BE2C (cell line): Measurements from ENCODE around the gene GRID1.

Source experiments
- DNase-seq: peaks from one replicate; pipeline ENCODE4 v3.0.0-alpha.2; 2020
- H3K27me3 ChIP-seq: fragments of 250-450 bp; sonication (Bioruptor Pico); 2 replicates; pipeline ENCODE4 v1.5.1; 2020; ENCODE audit warnings: mild to moderate bottlenecking
- H3K36me3 ChIP-seq: fragments of 250-450 bp; sonication (Bioruptor Pico); 2 replicates; pipeline ENCODE4 v1.5.1; 2020; ENCODE audit warnings: mild to moderate bottlenecking
- H3K4me1 ChIP-seq: fragments of 250-450 bp; sonication (Bioruptor Pico); 2 replicates; pipeline ENCODE4 v1.5.1; 2020
- H3K4me3 ChIP-seq: 2 replicates; pipeline ENCODE4 v1.5.1; 2011; ENCODE audit warnings: low read depth, low read length
- H3K9me3 ChIP-seq: fragments of 250-450 bp; sonication (Bioruptor Pico); 2 replicates; pipeline ENCODE4 v1.5.1; 2020
- TF ChIP-seq, protein P1 (sequence below): IDR thresholded peaks from 2 replicates; pipeline ENCODE4 v1.5.1; 2012; ENCODE audit warnings: mild to moderate bottlenecking, low read depth, low read length

GRID1 gene

DNA sequence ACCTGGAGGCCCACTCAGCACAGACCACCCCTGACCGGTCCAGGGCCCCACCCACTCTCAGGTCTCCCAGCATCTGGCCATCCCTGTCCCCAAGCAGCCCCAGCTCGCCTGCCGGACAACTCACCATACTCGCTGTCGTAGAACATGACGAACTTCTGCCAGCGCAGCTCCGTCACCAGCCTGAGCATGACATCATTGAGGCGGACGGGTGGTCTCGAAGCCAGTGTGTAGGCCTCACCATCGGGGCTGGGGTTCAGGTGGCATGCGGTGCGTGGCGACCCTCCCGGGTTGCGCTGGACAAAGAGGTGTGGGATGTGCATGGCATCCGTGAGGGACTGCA lies 160.4 kb downstream of the GRID1 start:
- TF ChIP-seq, protein P1, sequence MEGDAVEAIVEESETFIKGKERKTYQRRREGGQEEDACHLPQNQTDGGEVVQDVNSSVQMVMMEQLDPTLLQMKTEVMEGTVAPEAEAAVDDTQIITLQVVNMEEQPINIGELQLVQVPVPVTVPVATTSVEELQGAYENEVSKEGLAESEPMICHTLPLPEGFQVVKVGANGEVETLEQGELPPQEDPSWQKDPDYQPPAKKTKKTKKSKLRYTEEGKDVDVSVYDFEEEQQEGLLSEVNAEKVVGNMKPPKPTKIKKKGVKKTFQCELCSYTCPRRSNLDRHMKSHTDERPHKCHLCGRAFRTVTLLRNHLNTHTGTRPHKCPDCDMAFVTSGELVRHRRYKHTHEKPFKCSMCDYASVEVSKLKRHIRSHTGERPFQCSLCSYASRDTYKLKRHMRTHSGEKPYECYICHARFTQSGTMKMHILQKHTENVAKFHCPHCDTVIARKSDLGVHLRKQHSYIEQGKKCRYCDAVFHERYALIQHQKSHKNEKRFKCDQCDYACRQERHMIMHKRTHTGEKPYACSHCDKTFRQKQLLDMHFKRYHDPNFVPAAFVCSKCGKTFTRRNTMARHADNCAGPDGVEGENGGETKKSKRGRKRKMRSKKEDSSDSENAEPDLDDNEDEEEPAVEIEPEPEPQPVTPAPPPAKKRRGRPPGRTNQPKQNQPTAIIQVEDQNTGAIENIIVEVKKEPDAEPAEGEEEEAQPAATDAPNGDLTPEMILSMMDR: no peak
- DNase-seq: no peak
- H3K4me1 ChIP-seq: peaks cover 2% of the 10 kb centered on the region; the same call in 1 of the 2 replicates
- no peaks in the 10 kb centered on the region for H3K27me3 ChIP-seq
- no peaks in the 10 kb centered on the region for H3K9me3 ChIP-seq
- no peak overlapping the region for H3K4me3 ChIP-seq
- no peaks in the 10 kb centered on the region for H3K36me3 ChIP-seq

- no peaks in the 10 kb centered on the region for H3K4me1 ChIP-seq
- H3K4me3 ChIP-seq: no peak overlapping the region
- H3K36me3 ChIP-seq: no peaks in the 10 kb centered on the region
- TF ChIP-seq, protein P1: no peak
- DNase-seq: no peak
- no peaks in the 10 kb centered on the region for H3K9me3 ChIP-seq
- no peaks in the 10 kb centered on the region for H3K27me3 ChIP-seq
These were observed 161.0 kb downstream of the GRID1 start for GRCh38 chr10:86205306-86206239.

DNA sequence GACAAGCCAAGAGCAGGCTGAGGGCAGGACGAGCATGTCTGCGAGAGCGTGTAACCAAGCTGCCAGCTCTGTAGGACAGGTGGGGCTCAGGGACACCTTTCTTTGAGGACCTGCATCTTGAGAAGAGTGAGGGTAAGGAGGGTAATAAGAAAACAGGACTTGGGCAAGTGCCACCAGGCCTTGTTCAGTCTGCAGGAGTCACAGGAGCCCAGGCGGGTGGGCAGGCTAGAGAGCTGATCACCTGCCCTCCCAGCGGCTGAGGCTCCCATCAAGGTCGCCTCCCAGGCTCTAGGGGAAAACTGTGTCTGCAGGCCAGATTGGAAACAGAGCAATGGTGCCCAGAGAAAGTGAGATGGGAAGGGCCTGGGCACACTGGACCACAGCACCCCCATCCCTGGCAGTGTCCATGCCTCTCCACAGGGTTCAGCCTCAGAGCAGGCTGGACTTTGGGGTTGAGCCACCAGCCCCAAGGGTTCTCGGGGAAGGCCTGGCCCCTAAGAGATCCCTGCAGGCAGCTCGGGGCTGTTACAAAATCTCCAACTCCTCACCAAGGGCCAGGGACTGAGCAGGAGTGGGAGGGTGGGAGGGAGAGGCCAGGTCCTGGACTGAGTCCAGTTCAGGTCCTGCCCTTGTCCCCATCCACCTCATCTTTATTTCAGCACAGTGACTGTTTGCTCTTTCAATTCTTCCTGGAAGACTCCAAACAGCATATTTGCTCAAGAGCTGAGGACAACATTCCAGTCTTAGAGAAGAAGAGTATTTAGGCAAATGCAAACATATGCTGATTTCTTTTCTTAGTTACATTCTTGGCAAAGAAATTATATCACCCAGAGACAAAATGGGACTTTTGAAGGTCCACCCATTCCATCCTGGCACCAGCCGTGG lies 161.9 kb downstream of the GRID1 start:
- DNase-seq: no peak
- Histone ChIP-seq H3K4me3 (no peak overlapping the region), H3K27me3 (no peaks in the 10 kb centered on the region), H3K4me1 (no peaks in the 10 kb centered on the region), H3K36me3 (no peaks in the 10 kb centered on the region), H3K9me3 (no peaks in the 10 kb centered on the region)
- TF ChIP-seq, protein P1: no peak

DNA sequence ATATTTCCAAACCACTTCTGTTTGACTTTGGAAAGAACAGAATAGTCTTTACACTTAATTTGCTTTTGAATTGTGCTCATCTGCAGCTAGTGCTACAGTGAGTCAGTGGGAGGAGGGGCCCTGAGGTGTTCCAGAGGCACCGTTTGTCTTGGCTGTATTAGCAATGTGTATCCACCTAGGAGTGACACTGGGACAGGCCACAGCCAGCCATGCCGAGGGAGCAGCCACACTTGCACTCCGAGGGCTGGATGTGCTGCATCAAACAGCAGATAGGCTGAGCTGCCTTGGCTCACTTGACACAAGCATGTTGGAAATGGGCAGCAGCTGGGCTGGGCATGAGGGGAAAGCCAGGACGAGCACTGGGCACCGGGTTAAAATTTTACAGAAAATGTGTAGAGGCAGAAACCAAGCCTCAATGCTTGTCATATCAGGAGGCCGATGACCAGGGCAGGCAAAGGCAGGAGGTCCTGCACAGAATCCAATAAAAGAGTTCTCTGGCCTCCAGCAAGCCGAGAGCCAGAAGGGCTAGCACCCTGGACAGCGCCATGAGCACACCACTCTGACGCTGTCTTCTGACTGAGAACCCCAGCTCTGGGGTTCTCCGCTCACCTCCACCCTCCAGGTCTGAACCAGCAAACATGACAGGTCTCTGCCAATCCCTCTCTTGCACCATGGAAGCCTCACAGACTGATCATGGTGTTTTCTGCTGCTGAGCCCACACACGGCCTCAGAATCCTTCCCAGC lies 163.3 kb downstream of the GRID1 start:
- no peaks in the 10 kb centered on the region for H3K9me3 ChIP-seq
- no peaks in the 10 kb centered on the region for H3K36me3 ChIP-seq
- TF ChIP-seq, protein P1: no peak
- no peak for DNase-seq
- no peaks in the 10 kb centered on the region for H3K4me1 ChIP-seq
- H3K4me3 ChIP-seq: no peak overlapping the region
- no peaks in the 10 kb centered on the region for H3K27me3 ChIP-seq

GRCh38 chr10:86202226-86202735 lies 164.3 kb downstream of the GRID1 start:
- Histone ChIP-seq H3K27me3 (no peaks in the 10 kb centered on the region), H3K4me1 (no peaks in the 10 kb centered on the region), H3K4me3 (no peak overlapping the region), H3K9me3 (no peaks in the 10 kb centered on the region), H3K36me3 (no peaks in the 10 kb centered on the region)
- DNase-seq: no peak
- TF ChIP-seq, protein P1: no peak
